PC-9 (cell line): Measurements from ENCODE around the gene KIF26B. TPM values are rescaled to one million over a fixed set of nuclear protein-coding genes. Genes with fewer than 3 reads are reported as not detected.

Experiments used
- BruUV-seq: library from RNA; stranded (reverse); fragments of 400-500 nt; replicated peaks from 2 replicates; lab custom pipeline; 2021; lab: Mats Ljungman, UMichigan
- CTCF ChIA-PET: fragments of 300-600 bp; sonication (Branson Sonifier 250); formaldehyde crosslinking; loops from one replicate; lab custom pipeline; 2022; ENCODE audit warnings: antibody characterized with exemption; lab: Charles Lee
- POLR2A ChIA-PET: fragments of 300-600 bp; sonication (Branson Sonifier 250); formaldehyde crosslinking; loops from one replicate; lab custom pipeline; 2022; ENCODE audit warnings: antibody characterized with exemption; ENCODE audit not compliant: unreplicated experiment; lab: Charles Lee
- DNase-seq, 2 experiments: peaks; one replicate each; pipeline versions ENCODE4 v3.0.0 to v3.0.0-alpha.2; 2015 to 2022; ENCODE audit warnings: mixed read lengths in 1 of 2
- H2AFZ ChIP-seq: fragments of 200-600 bp; sonication (generic); 2 replicates; pipeline ENCODE4 v1.8.1; 2017; ENCODE audit warnings: antibody characterized with exemption
- H3F3A ChIP-seq: fragments of 200-600 bp; sonication (generic); 2 replicates; pipeline ENCODE4 v1.8.1; 2017; ENCODE audit warnings: antibody characterized with exemption, mild to moderate bottlenecking, low read depth; ENCODE audit not compliant: insufficient read depth
- H3K27ac ChIP-seq: fragments of 200-600 bp; sonication (generic); 2 replicates; pipeline ENCODE4 v1.6.1; 2016; ENCODE audit warnings: mixed run types
- H3K27me3 ChIP-seq: fragments of 200-600 bp; sonication (generic); 2 replicates; pipeline ENCODE4 v1.6.1; 2016; ENCODE audit warnings: low read depth, mixed run types; ENCODE audit not compliant: insufficient read depth
- H3K36me3 ChIP-seq: fragments of 200-600 bp; sonication (generic); 2 replicates; pipeline ENCODE4 v1.6.1; 2016; ENCODE audit warnings: low read depth, mixed run types
- H3K4me1 ChIP-seq: fragments of 200-600 bp; sonication (generic); replicated peaks from 2 replicates; pipeline ENCODE4 v1.6.1; 2016; ENCODE audit warnings: mixed run types; ENCODE audit not compliant: insufficient read depth
- H3K4me2 ChIP-seq: fragments of 200-600 bp; sonication (generic); 2 replicates; pipeline ENCODE4 v1.6.1; 2017; ENCODE audit warnings: mixed run types
- H3K4me3 ChIP-seq: fragments of 200-600 bp; sonication (generic); 2 replicates; pipeline ENCODE4 v1.6.1; 2016; ENCODE audit warnings: mixed run types
- H3K79me2 ChIP-seq: fragments of 200-600 bp; sonication (generic); 2 replicates; pipeline ENCODE4 v1.6.1; 2017; ENCODE audit warnings: low read depth, mixed run types
- H3K9me2 ChIP-seq: fragments of 200-600 bp; sonication (generic); 2 replicates; pipeline ENCODE4 v1.8.1; 2017; ENCODE audit warnings: mild to moderate bottlenecking; ENCODE audit not compliant: insufficient read depth
- H3K9me3 ChIP-seq: fragments of 200-600 bp; sonication (generic); 2 replicates; pipeline ENCODE4 v1.8.1; 2016; ENCODE audit warnings: low read depth; ENCODE audit not compliant: insufficient read depth
- H4K20me1 ChIP-seq: fragments of 200-600 bp; sonication (generic); 2 replicates; pipeline ENCODE4 v1.8.1; 2017; ENCODE audit not compliant: insufficient read depth
- CTCF ChIP-seq: fragments of 200-600 bp; sonication (generic); conservative IDR thresholded peaks from 2 replicates; pipeline ENCODE4 v1.6.1; 2017; ENCODE audit warnings: mixed run types, antibody characterized with exemption, mild to moderate bottlenecking, moderate library complexity
- EZH2 ChIP-seq: fragments of 200-600 bp; sonication (generic); IDR thresholded peaks from 2 replicates; pipeline ENCODE4 v1.8.0; 2017; ENCODE audit warnings: antibody characterized with exemption, low read depth
- intact Hi-C: fragments of 100-400 bp; cut with micrococcal nuclease; formaldehyde crosslinking; loops from one replicate; pipeline ENCODE4 v1.10.0; 2022; ENCODE audit not compliant: unreplicated experiment
- total RNA-seq: library from RNA; stranded (reverse); gene quantifications from 2 replicates; pipeline ENCODE4 v1.2.3, GENCODE V29; 2021

The KIF26B gene
- total RNA-seq, 1 experiment from 2014 or later: 0.11 TPM

GRCh38 chr1:245172026-245172425 is 17.2 kb downstream of the KIF26B start:
- no peak for DNase-seq
- H2AFZ ChIP-seq: no peak overlapping the region
- H3K27me3 ChIP-seq: peaks cover 85% of the 10 kb centered on the region
- no peak overlapping the region for H3K4me3 ChIP-seq
- CTCF ChIA-PET: no interaction called here
- POLR2A ChIA-PET: no interaction called here
- H3K9me3 ChIP-seq: no peaks in the 10 kb centered on the region
- no peaks in the 10 kb centered on the region for H3F3A ChIP-seq
- H3K4me1 ChIP-seq: 0 out of 2 replicates have a peak, but pooled peaks cover 4% of the 10 kb centered on the region
- intact Hi-C loops: no loop called here
- H3K36me3 ChIP-seq: no peaks in the 10 kb centered on the region
- BruUV-seq: no TSS peak
- TF ChIP-seq CTCF: no peak
- H3K79me2 ChIP-seq: no peaks in the 10 kb centered on the region
- H4K20me1 ChIP-seq: no peaks in the 10 kb centered on the region
- no peak overlapping the region for H3K27ac ChIP-seq
- no peaks in the 10 kb centered on the region for H3K9me2 ChIP-seq
- no peak overlapping the region for H3K4me2 ChIP-seq

GRCh38 chr1:245172829-245173228 is 18.0 kb downstream of the KIF26B start:
- H3K36me3 ChIP-seq: no peaks in the 10 kb centered on the region
- H3K27me3 ChIP-seq: peaks cover 77% of the 10 kb centered on the region
- H3K4me1 ChIP-seq: peaks cover 8% of the 10 kb centered on the region; the same call in 1 of the 2 replicates
- no TSS peak for BruUV-seq
- no peaks in the 10 kb centered on the region for H3K9me2 ChIP-seq
- no peak overlapping the region for H3K4me3 ChIP-seq
- no peaks in the 10 kb centered on the region for H3K79me2 ChIP-seq
- no peak overlapping the region for H2AFZ ChIP-seq
- no peak for TF ChIP-seq EZH2
- TF ChIP-seq CTCF: no peak
- no peak overlapping the region for H3K27ac ChIP-seq
- H3K9me3 ChIP-seq: no peaks in the 10 kb centered on the region
- POLR2A ChIA-PET: no interaction called here
- H3K4me2 ChIP-seq: no peak overlapping the region
- CTCF ChIA-PET: no interaction called here
- intact Hi-C loops: no loop called here
- no peaks in the 10 kb centered on the region for H3F3A ChIP-seq
- no peaks in the 10 kb centered on the region for H4K20me1 ChIP-seq
- DNase-seq: no peak

- Histone ChIP-seq H3K9me3 (no peaks in the 10 kb centered on the region), H3F3A (no peaks in the 10 kb centered on the region), H2AFZ (no peak overlapping the region), H3K27me3 (peaks cover 73% of the 10 kb centered on the region), H3K36me3 (no peaks in the 10 kb centered on the region), H3K4me3 (no peak overlapping the region), H4K20me1 (no peaks in the 10 kb centered on the region), H3K27ac (no peak overlapping the region), H3K4me1 (peaks cover 8% of the 10 kb centered on the region; the same call in 1 of the 2 replicates), H3K79me2 (no peaks in the 10 kb centered on the region), H3K9me2 (no peaks in the 10 kb centered on the region), H3K4me2 (no peak overlapping the region)
- ChIA-PET POLR2A (no interaction called here), CTCF (no interaction called here)
- DNase-seq: no peak
- TF ChIP-seq CTCF: no peak
- no peak for TF ChIP-seq EZH2
- intact Hi-C loops: no loop called here
- BruUV-seq: no TSS peak
Measured at GRCh38 chr1:245173446-245174211, 18.8 kb downstream of the KIF26B start.
